LNCaP clone FGC (cell line): ENCODE data around the gene LELP1.
A peak's percentile ranks its signal among the peaks of the same experiment; 100 is the strongest.
"Not testable (repeated sequence)": the region's sequence is repeated elsewhere in the genome, so short reads cannot be mapped to it uniquely, and the experiment has no call there.

Experiments
- DNase-seq: peaks from one replicate; pipeline ENCODE4 v3.0.0-alpha.2; 2011; ENCODE audit warnings: low read depth
- H3K4me3 ChIP-seq: 2 replicates; pipeline ENCODE4 v1.5.1; 2011; ENCODE audit warnings: mild to moderate bottlenecking, low read depth, low read length, control low read depth
- CTCF ChIP-seq: IDR thresholded peaks from 2 replicates; pipeline ENCODE4 v1.5.1; 2012; ENCODE audit warnings: mild to moderate bottlenecking; ENCODE audit not compliant: control insufficient read depth, insufficient read depth; ENCODE audit errors: extremely low read depth

Gene LELP1

GRCh38 chr1:153212201-153212600 lies 9.0 kb downstream of the LELP1 start:
- H3K4me3 ChIP-seq: no peak overlapping the region
- DNase-seq: no peak
- no peak for TF ChIP-seq CTCF

- no peak overlapping the region for H3K4me3 ChIP-seq
- no peak for TF ChIP-seq CTCF
- DNase-seq: no peak
These were observed 10.3 kb downstream of the LELP1 start for GRCh38 chr1:153213519-153213918.

- no peak for TF ChIP-seq CTCF
- no peak for DNase-seq
- H3K4me3 ChIP-seq: no peak within 1 kb of the TSS
These were observed 14.0 kb downstream of the LELP1 start, which contains the start of gene PRR9 for GRCh38 chr1:153217212-153217611. Gene PRR9 (plus strand): TSS chr1:153217584. CDS start chr1:153218145, 561 bp downstream.

GRCh38 chr1:153217744-153218416 lies 14.7 kb downstream of the LELP1 start:
- no peak overlapping the region for H3K4me3 ChIP-seq
- no peak for DNase-seq
- TF ChIP-seq CTCF: no peak

- H3K4me3 ChIP-seq: no peak overlapping the region
- no peak for DNase-seq
- no peak for TF ChIP-seq CTCF
These were observed 17.5 kb downstream of the LELP1 start for GRCh38 chr1:153220606-153221303.

- DNase-seq: peak; percentile 15
- H3K4me3 ChIP-seq: not testable (repeated sequence)
- TF ChIP-seq CTCF: peak; percentile 68
These were observed 20.0 kb downstream of the LELP1 start for GRCh38 chr1:153223040-153223891.
